Measurements from ENCODE around the gene FAM50A.

GRCh38 chrX:154445776-154446175 is 1.8 kb downstream of the FAM50A start:
- TF ChIP-seq, protein P1, sequence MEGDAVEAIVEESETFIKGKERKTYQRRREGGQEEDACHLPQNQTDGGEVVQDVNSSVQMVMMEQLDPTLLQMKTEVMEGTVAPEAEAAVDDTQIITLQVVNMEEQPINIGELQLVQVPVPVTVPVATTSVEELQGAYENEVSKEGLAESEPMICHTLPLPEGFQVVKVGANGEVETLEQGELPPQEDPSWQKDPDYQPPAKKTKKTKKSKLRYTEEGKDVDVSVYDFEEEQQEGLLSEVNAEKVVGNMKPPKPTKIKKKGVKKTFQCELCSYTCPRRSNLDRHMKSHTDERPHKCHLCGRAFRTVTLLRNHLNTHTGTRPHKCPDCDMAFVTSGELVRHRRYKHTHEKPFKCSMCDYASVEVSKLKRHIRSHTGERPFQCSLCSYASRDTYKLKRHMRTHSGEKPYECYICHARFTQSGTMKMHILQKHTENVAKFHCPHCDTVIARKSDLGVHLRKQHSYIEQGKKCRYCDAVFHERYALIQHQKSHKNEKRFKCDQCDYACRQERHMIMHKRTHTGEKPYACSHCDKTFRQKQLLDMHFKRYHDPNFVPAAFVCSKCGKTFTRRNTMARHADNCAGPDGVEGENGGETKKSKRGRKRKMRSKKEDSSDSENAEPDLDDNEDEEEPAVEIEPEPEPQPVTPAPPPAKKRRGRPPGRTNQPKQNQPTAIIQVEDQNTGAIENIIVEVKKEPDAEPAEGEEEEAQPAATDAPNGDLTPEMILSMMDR (conservative IDR thresholded peaks at IDR 0.05; ENCODE audit: low read depth, low read length): no peak
- TF ChIP-seq EZH2 (IDR thresholded peaks at IDR 0.05; ENCODE audit: low read length, unreplicated experiment) (no peak), EZH2phosphoT487 (IDR thresholded peaks at IDR 0.05; ENCODE audit: borderline replicate concordance, low read length) (no peak)

All from PC-3 (cell line).